ENCODE measurements around the gene PALLD.

GRCh38 chr4:168682898-168683500 is 186.1 kb downstream of the PALLD start:
- no peak for TF ChIP-seq ZNF670 (tag by site-specific recombination; IDR thresholded peaks at IDR 0.05; ENCODE audit: low read depth)
- TF ChIP-seq CTCF (tag by site-specific recombination; IDR thresholded peaks at IDR 0.05), result no peak
- no peak for TF ChIP-seq MYNN (tag by site-specific recombination; IDR thresholded peaks at IDR 0.05; ENCODE audit: borderline replicate concordance)

All from HEK293 (cell line).